NCI-H1092 treated with DMSO at 0.1 percent for 48 hours (cell line): ENCODE data around the gene IFT172.
"Not testable (repeated sequence)": the region's sequence is repeated elsewhere in the genome, so short reads cannot be mapped to it uniquely, and the experiment has no call there.

Experiments used
- DNase-seq: peaks from one replicate; lab custom pipeline; 2025; lab: John Stamatoyannopoulos, UW

Gene IFT172

DNA sequence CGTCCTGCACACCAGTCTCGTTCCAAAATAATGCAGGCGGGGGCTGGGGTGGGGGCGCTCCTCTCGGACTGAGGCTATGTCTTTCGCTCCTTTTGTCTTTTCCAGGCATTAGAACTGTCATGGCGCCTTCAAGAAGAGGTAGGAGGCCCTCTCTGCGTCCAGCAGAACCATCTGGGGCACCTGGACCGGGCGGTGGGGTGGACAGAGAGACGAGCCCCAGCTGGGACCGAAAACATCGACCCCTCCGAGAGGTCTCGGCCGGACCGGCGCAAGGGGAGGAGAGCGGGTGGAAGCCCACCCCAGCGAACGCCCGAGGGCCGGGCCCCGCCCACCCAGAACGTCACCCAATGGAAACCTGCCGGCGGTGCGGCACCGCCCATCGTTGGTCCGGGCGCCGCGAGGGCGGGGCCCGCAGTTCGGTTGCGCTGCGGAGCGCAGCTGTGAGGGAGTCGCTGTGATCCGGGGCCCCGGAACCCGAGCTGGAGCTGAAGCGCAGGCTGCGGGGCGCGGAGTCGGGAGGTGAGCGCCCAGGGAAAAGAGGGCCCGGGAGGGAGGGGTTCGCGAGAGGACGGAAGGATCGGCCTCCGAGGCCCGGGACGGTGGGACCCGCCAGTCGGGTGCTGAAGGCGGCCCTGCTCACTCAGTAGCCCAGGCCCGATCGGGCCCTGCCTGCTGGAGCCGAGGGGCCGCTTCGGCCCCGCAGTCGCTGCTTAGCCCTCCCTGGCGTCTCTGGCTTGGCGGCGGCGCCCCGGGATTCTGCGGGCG is 61.1 kb downstream of the IFT172 start, which contains the start of gene NRBP1:
NRBP1 (plus strand) TSS at position 419 of the 765 bp plus-strand sequence. CDS start 4,643 bp downstream, outside the sequence.
- peak; percentile 84 for DNase-seq

DNA sequence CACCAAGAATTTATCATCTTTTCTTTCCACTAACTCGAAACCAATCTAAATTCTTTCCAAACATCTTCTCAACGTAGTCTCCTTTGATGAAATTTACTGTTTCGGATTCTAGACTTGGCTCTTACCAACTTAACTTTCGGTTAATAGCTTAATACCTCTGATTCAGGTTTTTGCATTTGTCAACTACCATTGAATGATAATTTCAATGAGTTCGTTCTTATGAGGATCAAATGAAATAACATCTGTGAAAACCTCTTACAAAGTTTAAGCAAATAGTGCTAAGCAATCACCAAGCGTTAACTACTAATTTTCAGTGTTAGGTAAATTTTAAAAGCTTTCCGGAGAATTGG is 61.7 kb downstream of the IFT172 start:
- no peak for DNase-seq

DNA sequence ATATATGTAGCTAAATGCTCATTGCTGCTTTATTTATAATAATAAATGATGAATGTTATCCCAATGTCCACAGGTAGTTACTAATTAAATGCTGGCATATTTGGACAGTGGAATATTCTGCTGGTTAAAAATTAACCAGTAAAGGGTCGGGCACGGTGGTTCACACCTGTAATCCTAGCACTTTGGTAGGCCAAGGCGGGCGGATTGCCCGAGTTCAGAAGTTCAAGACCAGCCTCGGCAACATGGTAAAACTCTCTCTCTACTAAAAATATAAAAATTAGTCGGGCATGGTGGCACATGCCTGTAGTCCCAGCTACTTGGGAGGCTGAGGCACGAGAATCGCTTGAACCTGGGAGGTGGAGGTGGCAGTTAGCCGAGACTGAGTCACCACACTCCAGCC is 64.5 kb downstream of the IFT172 start:
- DNase-seq: not testable (repeated sequence)

- DNase-seq: no peak
Measured at GRCh38 chr2:27422958-27423357, 66.6 kb downstream of the IFT172 start.

GRCh38 chr2:27421660-27422250 is 67.8 kb downstream of the IFT172 start:
- no peak for DNase-seq

DNA sequence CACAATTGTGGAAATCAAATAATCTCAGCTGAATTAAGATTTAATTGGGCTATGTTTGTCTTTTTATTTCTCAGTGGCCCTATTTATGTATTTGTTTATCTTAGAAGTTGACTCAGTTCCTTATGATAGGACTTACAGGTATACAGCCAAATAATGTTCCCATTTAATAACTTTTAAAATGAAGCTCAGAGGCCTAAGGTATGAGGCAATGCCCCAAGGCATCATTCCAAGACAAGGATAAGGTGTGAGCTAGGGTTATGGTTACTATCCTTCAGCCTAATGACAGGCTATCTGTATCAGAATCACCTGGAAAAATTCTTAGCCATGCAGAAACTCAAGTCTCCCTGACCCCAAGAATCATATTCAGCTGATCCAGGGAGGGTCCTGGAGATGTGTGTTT is 68.5 kb downstream of the IFT172 start:
- DNase-seq: no peak

- no peak for DNase-seq
Measured at GRCh38 chr2:27416151-27416550, 73.4 kb downstream of the IFT172 start.

- DNase-seq: no peak
Measured at GRCh38 chr2:27412419-27413152, 77.0 kb downstream of the IFT172 start.

DNA sequence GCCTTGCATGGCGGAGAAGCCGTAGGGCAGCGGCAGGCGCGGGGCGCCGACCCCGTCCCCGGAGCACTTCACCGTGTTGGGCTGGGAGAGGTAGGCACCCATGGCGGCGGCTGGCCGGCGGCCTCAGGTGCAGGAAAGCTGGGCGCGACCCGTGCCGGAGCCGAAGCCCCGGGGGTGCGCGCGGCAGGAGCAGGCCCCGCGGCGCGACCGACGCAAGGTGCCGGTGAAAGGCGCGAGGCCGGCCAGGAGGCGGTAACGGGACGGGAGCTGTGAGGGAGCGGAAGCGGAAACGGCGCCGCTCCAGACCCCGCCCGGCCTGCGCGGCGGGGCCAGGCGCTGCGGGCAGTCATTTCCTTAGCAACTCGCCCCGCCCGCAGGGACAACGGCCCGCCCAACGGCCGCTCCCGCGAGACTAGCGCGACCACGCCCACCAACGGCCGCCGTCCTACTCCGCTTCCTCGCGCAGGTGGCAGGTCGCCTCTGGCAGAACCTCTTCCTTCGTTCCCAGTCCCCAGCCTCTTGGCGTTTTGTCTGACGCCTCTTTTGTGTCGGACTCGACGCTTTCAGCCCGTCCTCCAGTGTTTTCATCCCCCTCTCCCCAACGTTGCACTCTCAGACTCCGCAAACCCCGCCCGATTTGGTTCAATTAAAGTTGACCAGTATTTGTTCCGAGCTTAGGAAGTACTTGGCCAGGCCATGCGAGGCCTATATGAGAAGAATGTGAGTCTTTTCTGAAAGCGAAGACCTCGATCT is 80.0 kb downstream of the IFT172 start, which contains the start of gene PPM1G:
PPM1G (minus strand) TSS at position 271 of the 753 bp plus-strand sequence; CDS start at position 102, 169 bp downstream.
- DNase-seq: peak; percentile 88

- DNase-seq: peak; percentile 18
Measured at GRCh38 chr2:27408601-27409320, 80.8 kb downstream of the IFT172 start.

GRCh38 chr2:27407798-27408491 is 81.6 kb downstream of the IFT172 start:
- DNase-seq: peak; percentile 66

DNA sequence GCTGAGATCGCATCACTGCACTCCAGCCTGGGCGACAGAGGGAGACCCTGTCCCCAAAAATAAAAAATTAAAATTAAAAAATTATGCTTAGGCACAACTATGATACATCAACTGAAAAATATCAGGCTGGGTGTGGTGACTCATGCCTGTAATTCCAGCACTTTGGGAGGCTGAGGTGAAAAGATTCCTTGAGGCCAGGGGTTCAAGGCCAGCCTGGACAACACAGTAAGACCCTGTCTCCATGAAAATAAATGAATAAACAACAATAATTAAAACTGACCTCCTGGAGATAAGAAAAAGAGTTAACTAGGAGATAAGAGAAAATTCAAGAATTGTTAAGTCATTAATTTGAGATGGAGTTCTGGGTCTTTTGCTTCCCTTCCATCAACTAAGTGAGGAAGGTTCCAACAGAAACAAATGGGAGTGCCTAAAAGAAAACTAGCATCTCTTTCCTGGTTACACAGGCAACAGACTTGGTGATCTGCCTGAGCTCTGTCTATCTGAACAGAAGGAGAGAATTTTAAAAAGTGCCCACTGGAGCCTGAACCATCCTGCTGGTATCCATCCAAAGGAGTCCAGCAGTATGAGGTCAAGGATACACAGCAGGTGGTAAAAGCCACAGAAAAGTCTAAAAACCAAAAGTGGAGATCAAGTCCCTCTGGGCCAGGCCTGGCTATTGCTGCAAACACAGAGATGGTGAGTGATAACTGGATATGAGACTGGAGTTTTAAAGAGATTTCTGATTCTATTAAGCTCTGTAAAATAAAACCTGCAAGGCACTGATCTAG is 89.0 kb downstream of the IFT172 start:
- DNase-seq: no peak

GRCh38 chr2:27398962-27399361 is 90.6 kb downstream of the IFT172 start:
- no peak for DNase-seq
